ENCODE measurements around the gene LETM1.

Gene LETM1

GRCh38 chr4:1814453-1814852 lies 41.5 kb downstream of the LETM1 start:
- TF ChIP-seq EZH2 (IDR thresholded peaks at IDR 0.05) (no peak), FOXP2 (optimal IDR thresholded peaks at IDR 0.05; ENCODE audit: control extremely low read depth, extremely low read length, insufficient read depth) (no peak), POLR2AphosphoS5 (IDR thresholded peaks at IDR 0.05; ENCODE audit: borderline replicate concordance, low read depth, low read length) (no peak)
- Histone ChIP-seq H3K27ac (no peak overlapping the region), H3K36me3 (ENCODE audit: insufficient read depth, low read length) (peaks cover 45% of the 10 kb centered on the region)

GRCh38 chr4:1813915-1814314 lies 42.0 kb downstream of the LETM1 start:
- peaks cover 40% of the 10 kb centered on the region for H3K36me3 ChIP-seq (ENCODE audit: insufficient read depth, low read length)
- no peak for DNase-seq (ENCODE audit: low read depth, low spot score)
- TF ChIP-seq FOXP2 (optimal IDR thresholded peaks at IDR 0.05; ENCODE audit: control extremely low read depth, extremely low read length, insufficient read depth) (no peak), EZH2 (IDR thresholded peaks at IDR 0.05) (no peak), POLR2AphosphoS5 (IDR thresholded peaks at IDR 0.05; ENCODE audit: borderline replicate concordance, low read depth, low read length) (no peak)
- no peak overlapping the region for H3K9ac ChIP-seq (ENCODE audit: insufficient read length)
- H3K27ac ChIP-seq: no peak overlapping the region
- H3K4me3 ChIP-seq: no peak overlapping the region
- no peaks in the 10 kb centered on the region for H3K9me3 ChIP-seq (ENCODE audit: low read depth, low read length)

More at GRCh38 chr4:1814453-1814852, 41.5 kb downstream of the LETM1 start:
- no peak overlapping the region for H3K4me3 ChIP-seq
- no peak for DNase-seq (ENCODE audit: low read depth, low spot score)
- no peak overlapping the region for H3K9ac ChIP-seq (ENCODE audit: insufficient read length)
- no peaks in the 10 kb centered on the region for H3K9me3 ChIP-seq (ENCODE audit: low read depth, low read length)

GRCh38 chr4:1813231-1813630 lies 42.7 kb downstream of the LETM1 start:
- no peak for DNase-seq (ENCODE audit: low read depth, low spot score)
- TF ChIP-seq EZH2 (IDR thresholded peaks at IDR 0.05) (no peak), FOXP2 (optimal IDR thresholded peaks at IDR 0.05; ENCODE audit: control extremely low read depth, extremely low read length, insufficient read depth) (no peak), POLR2AphosphoS5 (IDR thresholded peaks at IDR 0.05; ENCODE audit: borderline replicate concordance, low read depth, low read length) (no peak)
- Histone ChIP-seq H3K9ac (ENCODE audit: insufficient read length) (no peak overlapping the region), H3K9me3 (ENCODE audit: low read depth, low read length) (no peaks in the 10 kb centered on the region), H3K27ac (no peak overlapping the region), H3K4me3 (no peak overlapping the region), H3K36me3 (ENCODE audit: insufficient read depth, low read length) (peaks cover 35% of the 10 kb centered on the region)

- H3K36me3 ChIP-seq (ENCODE audit: insufficient read depth, low read length): peaks cover 31% of the 10 kb centered on the region
- no peaks in the 10 kb centered on the region for H3K9me3 ChIP-seq (ENCODE audit: low read depth, low read length)
- TF ChIP-seq FOXP2 (optimal IDR thresholded peaks at IDR 0.05; ENCODE audit: control extremely low read depth, extremely low read length, insufficient read depth) (no peak), EZH2 (IDR thresholded peaks at IDR 0.05) (no peak), POLR2AphosphoS5 (IDR thresholded peaks at IDR 0.05; ENCODE audit: borderline replicate concordance, low read depth, low read length) (no peak)
- no peak for DNase-seq (ENCODE audit: low read depth, low spot score)
- H3K27ac ChIP-seq: 0 out of 2 replicates have a peak overlapping the region, but pooled peaks have one; percentile 19
- no peak overlapping the region for H3K4me3 ChIP-seq
- H3K9ac ChIP-seq (ENCODE audit: insufficient read length): no peak overlapping the region
These were observed 43.2 kb downstream of the LETM1 start for GRCh38 chr4:1812720-1813119.

GRCh38 chr4:1810765-1811164 lies 45.2 kb downstream of the LETM1 start:
- Histone ChIP-seq H3K36me3 (ENCODE audit: insufficient read depth, low read length) (peaks cover 17% of the 10 kb centered on the region; the same call in 1 of the 2 replicates), H3K9ac (ENCODE audit: insufficient read length) (no peak overlapping the region), H3K4me3 (no peak overlapping the region), H3K27ac (no peak overlapping the region), H3K9me3 (ENCODE audit: low read depth, low read length) (no peaks in the 10 kb centered on the region)
- no peak for TF ChIP-seq POLR2AphosphoS5 (IDR thresholded peaks at IDR 0.05; ENCODE audit: borderline replicate concordance, low read depth, low read length)
- TF ChIP-seq FOXP2 (optimal IDR thresholded peaks at IDR 0.05; ENCODE audit: control extremely low read depth, extremely low read length, insufficient read depth): no peak
- TF ChIP-seq EZH2 (IDR thresholded peaks at IDR 0.05): no peak
- DNase-seq (ENCODE audit: low read depth, low spot score): no peak

GRCh38 chr4:1809754-1810502 lies 46.0 kb downstream of the LETM1 start:
- no peaks in the 10 kb centered on the region for H3K9me3 ChIP-seq (ENCODE audit: low read depth, low read length)
- H3K9ac ChIP-seq (ENCODE audit: insufficient read length): no peak overlapping the region
- H3K27ac ChIP-seq: no peak overlapping the region
- TF ChIP-seq FOXP2 (optimal IDR thresholded peaks at IDR 0.05; ENCODE audit: control extremely low read depth, extremely low read length, insufficient read depth): no peak
- no peak for TF ChIP-seq EZH2 (IDR thresholded peaks at IDR 0.05)
- TF ChIP-seq POLR2AphosphoS5 (IDR thresholded peaks at IDR 0.05; ENCODE audit: borderline replicate concordance, low read depth, low read length): no peak
- H3K36me3 ChIP-seq (ENCODE audit: insufficient read depth, low read length): peaks cover 8% of the 10 kb centered on the region; the same call in 1 of the 2 replicates
- DNase-seq (ENCODE audit: low read depth, low spot score): no peak
- H3K4me3 ChIP-seq: no peak overlapping the region

- TF ChIP-seq EZH2 (IDR thresholded peaks at IDR 0.05) (no peak), FOXP2 (optimal IDR thresholded peaks at IDR 0.05; ENCODE audit: control extremely low read depth, extremely low read length, insufficient read depth) (no peak), POLR2AphosphoS5 (IDR thresholded peaks at IDR 0.05; ENCODE audit: borderline replicate concordance, low read depth, low read length) (no peak; the same call in 1 of the 2 replicates)
- Histone ChIP-seq H3K36me3 (ENCODE audit: insufficient read depth, low read length) (peaks cover 4% of the 10 kb centered on the region; the same call in 1 of the 2 replicates), H3K9me3 (ENCODE audit: low read depth, low read length) (no peaks in the 10 kb centered on the region), H3K4me3 (no peak overlapping the region), H3K9ac (ENCODE audit: insufficient read length) (no peak overlapping the region), H3K27ac (0 out of 2 replicates have a peak overlapping the region, but pooled peaks have one; percentile 31)
- no peak for DNase-seq (ENCODE audit: low read depth, low spot score)
These were observed 46.9 kb downstream of the LETM1 start for GRCh38 chr4:1808851-1809753.

GRCh38 chr4:1808396-1808795 lies 47.6 kb downstream of the LETM1 start:
- Histone ChIP-seq H3K27ac (peak overlapping the region; percentile 75), H3K36me3 (ENCODE audit: insufficient read depth, low read length) (peaks cover 4% of the 10 kb centered on the region; the same call in 1 of the 2 replicates)

More at GRCh38 chr4:1808396-1808795, 47.6 kb downstream of the LETM1 start:
- H3K9me3 ChIP-seq (ENCODE audit: low read depth, low read length): no peaks in the 10 kb centered on the region
- TF ChIP-seq FOXP2 (optimal IDR thresholded peaks at IDR 0.05; ENCODE audit: control extremely low read depth, extremely low read length, insufficient read depth) (no peak), EZH2 (IDR thresholded peaks at IDR 0.05) (no peak), POLR2AphosphoS5 (IDR thresholded peaks at IDR 0.05; ENCODE audit: borderline replicate concordance, low read depth, low read length) (no peak)
- H3K4me3 ChIP-seq: no peak overlapping the region
- H3K9ac ChIP-seq (ENCODE audit: insufficient read length): no peak overlapping the region
- DNase-seq (ENCODE audit: low read depth, low spot score): no peak

Data from SK-N-MC (cell line).